Peyer's patch (tissue), 4 donors: ENCODE measurements around the gene PGAP1.

Source experiments
- CTCF ChIP-seq, 6 experiments: fragments of 450-650 bp in 4 of 6; fragments of 200-600 bp in 2 of 6; sonication (generic) in 1 of 6; IDR thresholded peaks; one replicate each; pipeline ENCODE4 v1.5.1; 2017 to 2019; ENCODE audit warnings: antibody characterized with exemption in 6 of 6, mild to moderate bottlenecking in 3 of 6, moderate library complexity in 1 of 6
- POLR2A ChIP-seq, 2 donors: fragments of 450-650 bp; IDR thresholded peaks; one replicate each; pipeline ENCODE4 v1.5.1; 2017; ENCODE audit warnings: antibody characterized with exemption in 2 of 2, mild to moderate bottlenecking in 2 of 2, moderate library complexity in 2 of 2

- TF ChIP-seq CTCF (IDR thresholded peaks at IDR 0.05), result no peak
- TF ChIP-seq POLR2A (IDR thresholded peaks at IDR 0.05), result no peak
Observed at GRCh38 chr2:196876364-196876763, 50.1 kb downstream of the PGAP1 start.
